GM19240 (cell line): ENCODE results near the gene ROBO2.
"Not testable (repeated sequence)": the region's sequence is repeated elsewhere in the genome, so short reads cannot be mapped to it uniquely, and the experiment has no call there.

Experiments used
- DNase-seq: peaks from one replicate; pipeline ENCODE4 v3.0.0; 2011; ENCODE audit warnings: low spot score; ENCODE audit not compliant: insufficient read length

ROBO2 gene

DNA sequence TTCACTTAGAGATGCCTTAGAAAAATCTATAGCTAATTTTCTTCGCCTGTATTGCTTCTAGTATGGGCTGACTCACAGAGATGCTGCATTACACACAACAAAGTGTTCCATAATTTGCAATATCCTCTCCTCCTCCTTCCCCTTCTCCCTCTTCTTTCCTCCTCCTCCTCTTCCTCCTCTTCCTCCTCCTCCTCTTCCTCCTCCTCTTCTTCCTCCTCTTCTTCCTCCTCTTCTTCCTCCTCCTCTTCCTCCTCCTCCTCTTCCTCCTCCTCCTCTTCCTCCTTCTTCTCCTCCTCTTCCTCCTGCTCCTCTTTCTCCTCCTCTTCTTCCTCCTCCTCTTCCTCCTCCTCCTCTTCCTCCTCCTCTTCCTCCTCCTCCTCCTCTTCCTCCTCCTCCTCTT, 370.4 kb downstream of the ROBO2 start:
- DNase-seq, result not testable (repeated sequence)

DNA sequence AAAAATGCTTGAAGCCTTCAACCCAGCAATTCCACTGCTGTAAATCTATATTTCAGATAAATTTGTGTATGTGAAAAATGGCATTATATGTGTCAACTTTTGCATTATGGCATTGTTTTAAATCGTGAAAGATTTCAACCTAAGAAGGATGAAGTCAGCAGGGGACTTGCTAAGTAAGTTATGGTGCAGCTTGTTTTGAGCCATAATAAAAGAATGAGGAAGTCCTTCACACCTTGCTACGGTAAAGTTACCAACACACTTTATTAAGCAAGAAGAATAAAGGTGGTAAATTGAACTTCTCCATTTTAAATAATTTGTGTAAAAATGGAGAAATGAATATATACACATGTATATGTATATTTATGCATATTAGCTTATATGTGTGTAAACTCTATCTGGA, 371.4 kb downstream of the ROBO2 start:
- DNase-seq, result no peak

DNA sequence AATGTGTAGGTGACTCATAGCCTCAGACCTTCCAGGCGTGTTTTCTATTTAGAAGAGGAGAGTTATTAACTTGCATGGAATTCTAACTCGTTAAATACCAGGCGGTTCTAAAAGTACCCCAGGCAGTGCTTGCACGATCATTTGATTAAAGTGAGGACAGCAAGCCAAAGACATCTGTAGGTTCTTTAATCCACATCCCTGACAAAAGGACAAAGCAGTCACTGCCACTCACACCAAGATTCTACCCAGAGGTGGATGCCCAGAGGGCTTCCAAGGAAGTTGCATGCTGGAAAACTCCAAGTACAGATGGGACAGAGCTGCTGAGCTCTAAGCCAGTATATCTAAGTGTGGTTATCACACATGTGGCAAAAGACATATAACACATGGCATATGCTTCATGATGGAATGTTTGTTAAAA, 372.1 kb downstream of the ROBO2 start:
- DNase-seq, result no peak

DNA sequence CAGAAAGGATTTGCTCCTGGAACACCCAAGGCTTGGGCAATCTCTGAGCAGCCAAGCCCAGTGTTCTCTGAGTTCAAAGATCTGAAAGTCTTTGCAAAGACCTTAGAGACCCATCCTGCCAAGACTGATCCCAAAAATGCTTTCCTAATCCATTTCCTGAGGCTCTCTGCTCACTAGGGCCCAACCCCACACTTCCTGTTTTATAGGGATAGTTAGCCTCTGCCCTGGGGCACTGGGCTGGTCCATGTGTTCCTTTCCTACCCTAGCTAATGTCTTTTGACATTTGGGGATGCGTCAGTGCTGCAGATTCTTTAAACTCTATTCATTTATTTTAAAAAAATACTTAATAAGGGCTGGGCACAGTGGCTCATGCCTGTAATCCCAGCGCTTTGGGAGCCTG, 372.7 kb downstream of the ROBO2 start:
- no peak for DNase-seq

DNA sequence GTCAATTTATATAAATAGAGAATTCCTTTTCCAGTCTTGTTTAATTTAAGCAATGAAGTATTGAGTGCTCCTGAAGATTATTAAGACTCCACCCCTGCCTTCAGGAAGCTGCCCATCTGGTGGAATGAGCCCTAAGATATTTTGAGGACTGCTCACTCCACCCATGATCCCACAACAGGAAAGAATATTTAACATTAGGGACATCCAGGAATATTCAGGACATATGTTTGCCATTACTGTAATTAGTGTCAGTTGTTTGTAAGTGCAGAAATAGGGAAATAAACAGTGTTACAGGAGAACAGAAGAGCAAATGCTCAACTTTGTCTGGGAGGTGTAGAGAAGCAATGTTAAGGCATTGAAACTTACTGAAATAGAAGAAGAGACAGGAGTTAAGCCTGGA, 375.0 kb downstream of the ROBO2 start:
- no peak for DNase-seq

DNA sequence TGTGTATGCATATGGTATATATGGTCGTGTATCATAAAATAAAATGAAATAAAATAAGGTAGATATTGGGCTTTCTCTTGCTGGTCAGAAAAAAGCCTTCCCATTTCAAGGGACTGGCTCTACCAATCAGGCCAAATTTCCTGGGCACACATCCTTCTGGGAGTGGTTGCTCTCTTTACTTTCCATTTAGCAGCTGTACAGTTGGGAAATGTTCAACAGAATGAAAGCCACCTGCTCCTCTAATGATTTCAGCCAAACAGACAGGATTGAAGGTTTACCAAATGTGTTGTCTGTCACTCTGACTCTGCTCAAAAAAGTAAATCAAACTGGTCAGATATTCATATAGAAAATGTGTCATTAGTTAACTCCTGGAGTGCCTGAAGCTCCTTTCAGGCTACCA, 380.4 kb downstream of the ROBO2 start:
- no peak for DNase-seq

DNA sequence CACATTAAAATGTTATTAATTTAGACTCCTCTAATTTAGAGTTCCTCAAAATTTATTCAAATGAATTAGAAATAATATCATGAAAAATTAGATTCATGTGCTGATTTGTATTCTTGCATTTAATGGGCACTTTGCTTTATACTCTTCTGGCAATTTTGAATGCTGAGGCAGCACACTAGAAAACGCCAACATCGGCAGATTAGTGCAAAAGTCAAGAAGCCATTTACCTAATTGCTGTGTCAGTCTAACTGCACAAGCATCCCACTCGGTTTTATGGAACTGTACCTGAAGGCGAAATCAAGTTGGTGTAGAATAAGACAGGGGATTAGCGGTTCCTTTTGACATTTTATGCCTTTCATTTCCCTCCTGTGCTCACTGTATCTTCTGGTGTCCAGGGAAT, 382.0 kb downstream of the ROBO2 start:
- no peak for DNase-seq

DNA sequence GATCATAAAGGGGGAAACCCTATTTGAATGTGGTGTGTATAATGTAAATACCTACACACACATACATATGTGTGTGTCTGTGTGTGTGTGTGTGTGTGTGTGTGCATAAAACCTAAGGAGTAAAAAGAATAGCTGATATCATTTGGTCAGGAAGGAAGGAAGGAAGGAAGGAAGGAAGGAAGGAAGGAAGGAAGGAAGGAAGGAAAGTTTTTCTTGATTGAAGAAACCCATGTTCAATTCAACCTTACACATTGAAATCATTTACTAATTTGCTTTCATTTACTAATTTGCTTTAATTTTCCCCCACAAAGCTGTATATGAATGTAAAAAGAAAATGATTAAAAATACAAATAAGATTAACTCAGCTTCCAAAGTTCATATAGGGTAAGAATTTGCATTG, 386.6 kb downstream of the ROBO2 start:
- no peak for DNase-seq

DNA sequence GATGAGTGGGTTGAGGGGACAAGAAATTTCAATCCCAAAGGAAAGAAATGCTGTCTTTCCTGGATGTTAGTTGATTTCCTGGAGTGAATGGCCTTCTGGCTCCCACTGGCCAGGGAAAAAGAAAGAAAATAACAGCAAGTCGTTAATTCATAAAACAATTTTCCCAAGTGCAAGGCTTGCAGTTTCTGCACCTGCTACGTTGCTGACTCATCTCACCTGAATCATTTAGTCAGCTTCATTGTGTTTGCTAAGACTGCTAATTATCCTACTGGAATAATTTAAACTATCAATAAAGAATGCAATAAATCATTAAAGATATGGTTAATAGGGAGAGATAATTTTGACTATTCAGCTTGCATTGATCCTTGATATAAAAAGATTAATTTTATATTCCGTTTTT, 387.6 kb downstream of the ROBO2 start:
- DNase-seq, result no peak

DNA sequence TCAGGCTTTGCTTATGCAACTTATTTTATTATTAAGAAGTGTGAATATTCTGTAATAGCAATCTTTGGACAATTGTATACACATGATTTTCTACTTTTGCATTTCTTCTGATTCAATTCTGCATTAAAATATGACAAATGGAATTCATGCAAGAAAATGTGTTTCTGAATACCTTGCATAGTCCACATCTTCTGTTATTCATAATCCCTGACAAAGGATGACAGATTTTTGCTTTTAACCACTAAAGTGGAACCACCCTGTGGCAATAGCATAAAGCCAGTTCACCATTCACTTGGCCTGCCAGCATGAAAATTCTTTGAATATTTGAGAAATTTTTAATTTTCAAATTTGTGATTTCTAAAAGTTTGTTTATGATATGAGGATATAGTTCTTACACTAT, 397.0 kb downstream of the ROBO2 start:
- no peak for DNase-seq

DNA sequence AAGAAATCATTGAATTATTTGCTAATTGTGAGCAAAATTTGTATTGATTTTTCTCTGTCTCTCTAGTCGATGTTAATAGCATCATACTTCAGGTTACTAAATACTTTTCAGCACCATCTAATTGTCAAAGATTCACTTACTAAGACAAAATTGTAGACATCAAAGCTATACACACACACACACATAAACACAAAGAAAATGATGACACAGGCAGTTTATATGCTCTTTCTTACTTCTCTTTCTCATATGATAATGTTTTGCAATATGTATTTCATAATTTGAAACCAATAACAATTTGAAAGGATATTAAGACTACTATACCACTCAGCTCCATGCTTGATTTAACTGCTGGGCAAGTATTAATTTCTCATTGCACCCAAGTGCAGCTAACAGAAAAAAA, 406.2 kb downstream of the ROBO2 start:
- no peak for DNase-seq

DNA sequence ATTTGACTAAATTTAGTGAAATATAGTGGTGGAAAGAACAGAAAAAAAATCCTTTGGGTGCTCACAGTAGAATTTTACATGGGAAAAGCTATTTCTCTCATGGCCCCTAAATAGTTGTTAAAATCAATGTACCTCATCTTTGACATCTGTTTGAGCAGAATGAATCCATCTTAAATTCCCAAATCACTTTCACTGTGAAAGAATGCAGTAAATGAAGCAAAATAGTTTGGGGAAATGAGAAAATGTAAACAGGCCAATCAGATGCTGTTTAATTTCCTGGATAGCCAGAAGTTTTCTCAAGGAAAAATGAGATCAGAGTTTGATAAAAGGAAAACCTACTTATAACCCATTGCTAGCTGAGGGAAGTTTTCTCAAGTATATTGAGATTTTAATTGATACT, 406.9 kb downstream of the ROBO2 start:
- DNase-seq, result no peak

DNA sequence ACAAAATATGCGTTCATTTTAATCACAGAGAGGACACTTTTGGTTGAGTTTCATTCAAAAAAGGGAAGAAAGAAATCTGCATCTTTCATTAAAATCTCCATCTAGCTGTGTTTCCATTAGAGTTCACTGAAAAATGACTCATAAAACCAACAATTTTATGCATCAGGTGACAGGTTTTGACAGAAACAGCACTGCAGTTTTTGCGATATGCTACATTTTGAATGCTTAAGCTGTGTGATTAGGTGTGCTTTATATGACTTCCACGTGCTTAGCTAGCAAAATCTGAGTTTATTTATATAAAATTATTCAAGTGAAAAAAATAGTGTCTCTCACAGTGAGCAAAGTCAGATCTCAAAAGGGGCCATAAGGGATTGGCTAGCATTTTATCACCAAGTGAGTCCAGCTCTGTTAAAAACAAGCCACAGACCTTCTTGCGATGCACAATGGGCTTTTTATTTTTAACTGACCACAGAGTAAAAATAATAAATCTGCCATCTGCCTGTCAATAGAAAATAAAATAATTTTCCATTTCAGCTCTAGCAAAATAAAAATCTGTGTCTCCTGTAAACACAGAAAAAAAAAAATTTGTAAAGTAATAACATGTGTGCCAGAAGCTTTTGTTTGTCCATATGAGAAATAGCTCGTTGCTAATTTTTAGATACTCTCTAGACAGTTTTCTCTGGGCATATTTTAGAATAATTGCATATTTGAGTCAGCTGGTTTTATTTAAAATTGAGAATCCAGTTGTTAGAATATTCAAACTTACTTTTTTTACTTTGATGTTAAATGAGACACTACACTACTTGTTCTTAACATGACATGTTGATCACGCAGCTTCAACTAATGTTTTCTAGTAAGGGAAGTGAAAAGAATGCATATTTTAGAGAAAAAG, 409.8 kb downstream of the ROBO2 start:
- DNase-seq, result no peak

DNA sequence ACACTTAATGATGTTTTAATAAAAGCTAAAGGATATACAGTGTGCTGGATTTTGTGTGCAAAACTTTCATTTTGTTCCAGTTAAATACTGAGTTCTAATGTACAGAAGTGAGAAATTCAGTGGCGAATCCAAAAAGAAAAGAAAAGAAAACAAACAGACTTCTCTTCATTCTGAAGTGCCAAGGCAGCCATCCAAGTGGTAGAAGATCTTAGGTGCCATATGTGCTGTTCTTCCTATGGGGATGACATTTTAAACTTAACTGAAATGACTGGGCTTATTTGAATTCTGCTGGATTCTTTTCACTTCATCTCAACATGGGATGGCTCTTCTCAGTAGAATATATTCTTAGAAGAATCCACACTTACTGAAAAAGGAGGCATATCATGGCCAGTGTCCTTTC, 416.5 kb downstream of the ROBO2 start:
- DNase-seq, result no peak

DNA sequence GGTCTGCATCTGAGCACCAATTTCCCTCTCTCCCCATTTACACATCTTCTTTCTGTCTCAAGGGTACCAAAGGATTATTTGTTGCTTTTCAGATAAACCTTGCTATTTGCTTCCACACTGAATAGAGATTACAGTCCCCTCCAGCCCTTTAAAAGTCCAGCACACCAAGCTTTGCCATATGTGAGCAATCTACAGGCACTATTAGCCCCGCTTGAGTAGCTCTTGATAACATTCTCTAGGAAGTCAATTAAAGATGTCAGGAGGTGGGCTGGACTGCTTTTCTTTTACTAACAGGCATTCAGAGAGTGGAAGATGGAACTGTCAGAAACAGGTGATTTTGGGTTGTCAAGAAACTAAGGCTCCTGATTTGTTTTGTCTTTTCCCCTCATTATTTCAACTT, 417.0 kb downstream of the ROBO2 start:
- no peak for DNase-seq

DNA sequence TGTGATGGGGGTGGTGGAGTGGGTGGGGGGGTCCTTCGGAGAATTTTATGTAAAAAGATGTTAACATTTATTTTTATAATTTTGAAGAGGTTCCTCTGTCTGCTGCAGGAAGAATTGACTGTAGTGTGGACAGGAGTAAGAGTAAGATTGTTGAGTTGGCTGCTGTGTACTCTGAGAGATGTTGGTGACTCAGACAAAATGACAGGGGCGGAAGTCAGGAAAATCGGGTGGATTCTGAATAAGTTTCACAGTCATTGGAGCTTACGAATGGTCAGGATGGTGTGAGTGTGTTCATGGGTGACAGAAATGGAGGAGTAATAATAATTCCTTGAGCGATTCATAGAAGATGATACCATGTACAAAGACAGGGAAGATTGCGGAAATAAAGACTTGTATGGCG, 420.0 kb downstream of the ROBO2 start:
- DNase-seq, result no peak

DNA sequence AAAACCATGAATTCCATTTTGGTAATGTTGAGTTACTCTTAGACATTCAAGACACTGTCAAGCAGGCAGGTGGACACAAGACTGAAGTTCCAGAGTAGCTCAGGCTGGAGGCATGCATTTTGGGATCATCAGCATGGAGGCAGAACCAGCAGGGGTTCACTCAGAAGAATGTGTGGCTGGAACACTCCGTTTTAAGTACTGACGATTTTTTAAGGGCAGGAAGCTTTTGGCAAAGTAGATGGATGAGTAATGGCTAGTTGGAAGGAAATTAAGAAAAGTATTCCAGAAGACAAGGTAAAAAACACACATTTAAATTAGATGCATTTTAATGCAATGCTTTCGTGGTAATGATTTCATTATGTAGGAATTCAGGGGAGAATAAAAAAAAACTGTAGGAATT, 420.4 kb downstream of the ROBO2 start:
- no peak for DNase-seq

DNA sequence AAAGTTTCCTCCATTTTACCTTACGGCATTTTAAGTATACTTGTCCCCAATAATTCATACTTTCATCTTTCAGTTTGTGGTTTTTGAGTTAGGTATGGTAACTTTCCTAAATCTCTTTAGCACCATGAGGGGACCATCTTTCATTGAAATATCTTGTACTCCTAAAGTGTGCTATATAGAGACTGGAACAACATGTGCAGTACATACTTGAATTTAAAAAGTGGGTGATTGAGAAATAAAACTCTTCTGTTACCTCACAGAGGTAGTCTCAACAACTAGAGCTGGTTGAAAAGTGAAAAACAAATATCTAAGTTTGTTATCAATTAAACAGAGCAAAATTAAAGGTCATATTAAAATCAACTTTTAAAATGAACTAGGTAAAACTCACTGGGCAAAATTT, 423.1 kb downstream of the ROBO2 start:
- no peak for DNase-seq

DNA sequence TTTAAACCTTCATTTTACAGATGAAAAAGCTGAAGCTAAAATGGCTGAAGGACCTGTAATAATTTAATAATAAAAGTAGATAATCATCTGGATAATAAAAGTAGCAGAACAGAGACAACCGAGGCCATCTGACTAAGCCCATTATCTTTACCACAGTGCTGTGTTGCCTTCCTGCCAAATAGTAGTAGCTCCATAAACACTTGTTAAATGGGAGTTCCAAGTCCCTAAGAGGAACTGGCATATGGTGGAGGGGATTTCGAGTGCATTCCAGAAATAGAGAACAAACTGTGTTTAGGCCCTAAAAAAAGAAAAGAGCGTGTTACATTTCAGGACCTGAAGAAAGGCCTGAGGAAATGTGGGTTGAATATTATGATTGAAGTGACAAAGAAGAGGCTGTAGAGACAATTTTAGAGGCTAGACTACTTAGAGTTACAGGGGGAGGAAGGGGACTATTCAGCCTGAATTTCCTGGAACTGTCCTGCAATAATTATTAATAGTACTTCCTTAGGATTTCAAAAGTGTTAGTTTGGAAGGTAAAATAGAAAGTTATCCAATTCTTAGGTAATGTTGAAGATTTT, 424.3 kb downstream of the ROBO2 start:
- no peak for DNase-seq

DNA sequence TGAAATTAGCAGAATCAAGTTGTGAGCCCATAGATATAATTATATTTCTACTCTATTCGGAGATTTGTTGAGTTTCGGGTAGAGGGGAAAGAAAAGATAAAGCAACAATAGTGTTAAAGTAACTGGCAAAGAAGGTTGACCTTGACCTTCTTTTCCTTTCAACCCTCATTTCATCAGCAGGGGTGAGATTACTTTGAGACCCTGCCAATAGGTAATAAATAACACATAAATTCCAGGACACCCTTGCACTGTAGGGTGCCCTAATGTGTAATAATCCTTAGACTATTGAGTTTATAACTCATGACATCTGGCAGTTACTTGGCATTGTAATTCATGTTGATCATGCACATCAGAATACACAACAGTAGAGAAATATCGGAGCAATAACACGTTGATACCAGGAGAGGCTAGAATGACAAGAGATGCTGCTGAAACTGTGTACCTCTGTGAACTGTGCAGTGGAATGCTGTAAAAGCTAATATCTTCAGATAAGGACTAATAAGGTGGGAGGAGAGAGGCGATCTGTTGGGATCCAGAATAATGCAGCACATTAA, 426.7 kb downstream of the ROBO2 start:
- DNase-seq, result no peak

DNA sequence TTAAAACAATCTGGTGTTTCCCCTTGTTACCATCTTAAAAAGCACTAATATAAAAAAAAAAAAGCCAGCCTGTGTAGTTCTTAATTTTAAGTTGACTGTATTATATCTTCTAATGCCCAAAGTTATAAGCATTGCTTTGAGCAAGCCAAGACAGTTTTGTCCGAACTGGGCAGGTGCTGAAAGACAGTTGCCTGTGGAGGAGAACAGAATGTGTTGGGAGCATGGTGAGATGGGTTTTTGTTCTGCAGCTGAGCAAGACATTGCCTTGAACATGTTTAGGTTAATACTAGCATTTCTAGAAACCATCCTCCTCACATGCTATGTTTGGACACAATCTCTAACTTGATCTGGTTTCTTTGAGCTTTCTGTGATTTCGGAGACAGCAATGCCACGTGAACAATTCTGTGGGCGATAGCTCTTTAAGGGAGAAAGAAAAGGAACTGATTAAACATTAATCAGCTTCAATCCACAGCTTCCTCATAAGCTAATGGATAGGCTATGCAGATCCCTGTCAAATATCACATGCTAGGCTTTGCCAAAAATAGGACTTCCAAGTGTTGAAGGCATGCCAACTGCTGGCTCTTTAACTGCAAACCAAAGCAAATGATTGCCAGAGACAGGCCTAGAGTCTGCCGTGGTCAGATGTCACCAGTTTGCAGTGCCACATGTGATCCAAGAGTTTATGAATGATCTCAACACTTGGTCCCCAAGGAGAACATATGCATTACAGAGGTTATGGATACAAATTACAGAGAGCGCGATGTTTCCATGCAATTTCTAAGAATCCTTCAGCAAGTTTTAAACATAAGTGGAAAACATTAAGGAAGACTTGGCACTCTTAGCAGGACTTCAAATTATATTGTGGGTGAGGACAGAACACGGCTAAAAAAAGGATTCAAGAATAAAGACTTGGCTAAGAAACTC, 428.1 kb downstream of the ROBO2 start:
- no peak for DNase-seq

DNA sequence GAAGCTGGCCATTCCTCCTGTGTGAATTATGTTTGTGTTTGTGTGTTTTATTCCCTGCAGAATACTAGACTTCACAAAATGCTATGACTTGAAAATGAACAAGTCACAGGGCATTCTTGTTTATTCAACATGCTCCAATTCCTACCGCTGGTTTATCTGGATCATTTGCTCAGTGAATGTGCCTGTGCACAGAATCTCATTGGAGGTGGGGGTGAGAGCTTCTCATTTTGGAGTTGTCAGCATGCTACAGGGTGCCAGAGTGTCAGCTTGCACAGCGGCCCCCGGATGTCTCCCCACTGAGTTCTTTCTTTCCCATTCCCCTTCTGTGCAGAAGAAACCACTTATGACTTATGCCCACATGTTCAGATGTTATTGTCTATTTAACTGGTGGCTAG, 428.7 kb downstream of the ROBO2 start:
- no peak for DNase-seq
